SU-DHL-6 (cell line): ENCODE data around the gene ADSL.

Experiments
- H2AFZ ChIP-seq: fragments of 200-600 bp; sonication (generic); 2 replicates; pipeline ENCODE4 v1.6.1; 2014; ENCODE audit warnings: low read depth, mild to moderate bottlenecking, moderate library complexity, mixed read lengths, antibody characterized with exemption, low read length; ENCODE audit not compliant: severe bottlenecking
- H3F3A ChIP-seq: fragments of 200-600 bp; shearing (Covaris generic); 2 replicates; pipeline ENCODE4 v1.6.0; 2016; ENCODE audit warnings: antibody characterized with exemption, mild to moderate bottlenecking; ENCODE audit not compliant: insufficient read depth
- H3K27ac ChIP-seq: fragments of 200-600 bp; sonication (generic); 2 replicates; pipeline ENCODE4 v1.5.1; 2016; ENCODE audit warnings: low read depth, mild to moderate bottlenecking, low read length, moderate library complexity, mixed read lengths
- H3K27me3 ChIP-seq: fragments of 200-600 bp; sonication (generic), shearing (Covaris generic); 2 replicates; pipeline ENCODE4 v1.6.0; 2014; ENCODE audit warnings: mild to moderate bottlenecking, low read length
- H3K36me3 ChIP-seq: fragments of 200-600 bp; sonication (generic); 2 replicates; pipeline ENCODE4 v1.6.1; 2014; ENCODE audit warnings: mild to moderate bottlenecking, low read length, mixed read lengths
- H3K4me2 ChIP-seq: fragments of 300-600, 200-600 bp; shearing (Covaris generic), sonication (generic); 2 replicates; pipeline ENCODE4 v1.6.0; 2014; ENCODE audit warnings: low read length, low read depth, mild to moderate bottlenecking; ENCODE audit not compliant: poor library complexity, severe bottlenecking
- H3K4me3 ChIP-seq: fragments of 200-600 bp; sonication (generic); 2 replicates; pipeline ENCODE4 v1.5.1; 2014; ENCODE audit warnings: antibody characterized with exemption, low read length, mild to moderate bottlenecking, mixed read lengths; ENCODE audit not compliant: insufficient read depth, poor library complexity, severe bottlenecking
- H3K79me2 ChIP-seq: fragments of 200-600 bp; sonication (generic); 2 replicates; pipeline ENCODE4 v1.6.1; 2014; ENCODE audit warnings: mild to moderate bottlenecking, low read length, moderate library complexity; ENCODE audit not compliant: insufficient read depth
- H3K9ac ChIP-seq: fragments of 200-600 bp; sonication (generic); 2 replicates; pipeline ENCODE4 v1.7.0; 2014; ENCODE audit warnings: mild to moderate bottlenecking, low read length
- H3K9me2 ChIP-seq: fragments of 200-600 bp; sonication (generic); replicated peaks from 2 replicates; pipeline ENCODE4 v1.6.1; 2014; ENCODE audit warnings: low read length; ENCODE audit not compliant: insufficient read depth
- H3K9me3 ChIP-seq: fragments of 200-600 bp; sonication (generic); 2 replicates; pipeline ENCODE4 v1.6.1; 2014; ENCODE audit warnings: low read length, mixed read lengths; ENCODE audit not compliant: insufficient read depth
- H4K20me1 ChIP-seq: fragments of 200-600 bp; sonication (generic); 2 replicates; pipeline ENCODE4 v1.6.1; 2014; ENCODE audit warnings: low read depth, mild to moderate bottlenecking, antibody characterized with exemption, low read length, moderate library complexity, mixed read lengths
- EZH2phosphoT487 ChIP-seq: fragments of 200-600 bp; sonication (generic), shearing (Covaris generic); conservative IDR thresholded peaks from 2 replicates; pipeline ENCODE4 v1.6.1; 2018; ENCODE audit warnings: mild to moderate bottlenecking, antibody characterized with exemption, low read length, moderate library complexity, mixed read lengths
- TF ChIP-seq, protein P1 (sequence below): fragments of 200-600 bp; sonication (generic); IDR thresholded peaks from one replicate; pipeline ENCODE4 v1.5.1; 2017; ENCODE audit warnings: antibody characterized with exemption, mild to moderate bottlenecking, low read length, moderate library complexity; ENCODE audit not compliant: insufficient read depth, poor library complexity, severe bottlenecking

Gene ADSL

DNA sequence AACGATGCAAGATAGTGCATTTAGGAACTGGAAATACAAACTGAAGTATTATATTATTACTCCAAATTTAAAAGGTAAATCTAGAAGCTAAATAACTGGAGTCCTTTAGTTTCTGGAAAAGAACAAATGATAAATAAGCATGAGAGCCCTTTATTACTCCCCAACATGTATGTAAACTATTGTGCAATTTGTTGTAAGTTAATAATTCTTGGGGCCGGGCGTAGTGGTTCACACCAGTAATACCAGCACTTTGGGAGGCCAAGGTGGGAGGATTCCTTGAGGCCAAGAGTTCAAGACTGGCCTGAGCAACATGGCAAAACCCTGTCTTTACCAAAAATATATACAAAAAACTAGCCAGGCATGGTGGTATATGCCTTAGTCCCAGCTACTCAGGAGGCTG is 35.2 kb downstream of the ADSL start:
- no peak overlapping the region for H3K27ac ChIP-seq
- no peaks in the 10 kb centered on the region for H3K36me3 ChIP-seq
- H3K9me3 ChIP-seq = no peaks in the 10 kb centered on the region
- H3K9ac ChIP-seq = no peak overlapping the region
- no peak overlapping the region for H3K4me3 ChIP-seq
- no peaks in the 10 kb centered on the region for H3K27me3 ChIP-seq
- no peaks in the 10 kb centered on the region for H4K20me1 ChIP-seq
- peaks cover 94% of the 10 kb centered on the region for H3K79me2 ChIP-seq
- no peak overlapping the region for H3K4me2 ChIP-seq
- H3K9me2 ChIP-seq = no peaks in the 10 kb centered on the region
- no peak overlapping the region for H2AFZ ChIP-seq
- no peak for TF ChIP-seq EZH2phosphoT487
- TF ChIP-seq, protein P1, sequence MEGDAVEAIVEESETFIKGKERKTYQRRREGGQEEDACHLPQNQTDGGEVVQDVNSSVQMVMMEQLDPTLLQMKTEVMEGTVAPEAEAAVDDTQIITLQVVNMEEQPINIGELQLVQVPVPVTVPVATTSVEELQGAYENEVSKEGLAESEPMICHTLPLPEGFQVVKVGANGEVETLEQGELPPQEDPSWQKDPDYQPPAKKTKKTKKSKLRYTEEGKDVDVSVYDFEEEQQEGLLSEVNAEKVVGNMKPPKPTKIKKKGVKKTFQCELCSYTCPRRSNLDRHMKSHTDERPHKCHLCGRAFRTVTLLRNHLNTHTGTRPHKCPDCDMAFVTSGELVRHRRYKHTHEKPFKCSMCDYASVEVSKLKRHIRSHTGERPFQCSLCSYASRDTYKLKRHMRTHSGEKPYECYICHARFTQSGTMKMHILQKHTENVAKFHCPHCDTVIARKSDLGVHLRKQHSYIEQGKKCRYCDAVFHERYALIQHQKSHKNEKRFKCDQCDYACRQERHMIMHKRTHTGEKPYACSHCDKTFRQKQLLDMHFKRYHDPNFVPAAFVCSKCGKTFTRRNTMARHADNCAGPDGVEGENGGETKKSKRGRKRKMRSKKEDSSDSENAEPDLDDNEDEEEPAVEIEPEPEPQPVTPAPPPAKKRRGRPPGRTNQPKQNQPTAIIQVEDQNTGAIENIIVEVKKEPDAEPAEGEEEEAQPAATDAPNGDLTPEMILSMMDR = no peak
- H3F3A ChIP-seq = peaks cover 11% of the 10 kb centered on the region

DNA sequence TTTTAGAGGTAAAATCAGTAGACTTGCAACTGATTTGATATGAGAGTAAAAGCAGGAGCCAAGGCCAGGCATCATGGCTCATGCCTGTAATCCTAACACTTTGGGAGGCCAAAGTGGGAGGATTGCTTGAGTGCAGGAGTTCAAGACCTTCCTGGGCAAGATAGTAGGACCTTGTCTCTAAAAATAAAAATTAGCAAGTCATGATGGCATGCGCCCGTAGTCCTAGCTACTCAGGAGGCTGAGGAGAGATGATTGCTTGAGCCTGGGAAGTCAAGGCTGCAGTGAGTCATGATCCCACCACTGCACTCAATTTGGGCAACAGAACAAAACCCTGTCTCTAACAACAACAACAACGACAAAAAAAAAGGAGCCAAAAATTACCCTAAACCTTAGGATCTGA is 37.6 kb downstream of the ADSL start:
- H3K9me2 ChIP-seq = no peaks in the 10 kb centered on the region
- no peaks in the 10 kb centered on the region for H4K20me1 ChIP-seq
- peaks cover 15% of the 10 kb centered on the region; the same call in 1 of the 2 replicates for H3F3A ChIP-seq
- no peaks in the 10 kb centered on the region for H3K36me3 ChIP-seq
- H3K4me2 ChIP-seq = no peak overlapping the region
- no peaks in the 10 kb centered on the region for H3K9me3 ChIP-seq
- TF ChIP-seq, protein P1 = no peak
- TF ChIP-seq EZH2phosphoT487 = no peak
- no peak overlapping the region for H3K9ac ChIP-seq
- H3K4me3 ChIP-seq = no peak overlapping the region
- peaks cover 90% of the 10 kb centered on the region for H3K79me2 ChIP-seq
- no peaks in the 10 kb centered on the region for H3K27me3 ChIP-seq
- no peak overlapping the region for H2AFZ ChIP-seq
- peak overlapping the region; percentile 34; the same call in 1 of the 2 replicates for H3K27ac ChIP-seq

DNA sequence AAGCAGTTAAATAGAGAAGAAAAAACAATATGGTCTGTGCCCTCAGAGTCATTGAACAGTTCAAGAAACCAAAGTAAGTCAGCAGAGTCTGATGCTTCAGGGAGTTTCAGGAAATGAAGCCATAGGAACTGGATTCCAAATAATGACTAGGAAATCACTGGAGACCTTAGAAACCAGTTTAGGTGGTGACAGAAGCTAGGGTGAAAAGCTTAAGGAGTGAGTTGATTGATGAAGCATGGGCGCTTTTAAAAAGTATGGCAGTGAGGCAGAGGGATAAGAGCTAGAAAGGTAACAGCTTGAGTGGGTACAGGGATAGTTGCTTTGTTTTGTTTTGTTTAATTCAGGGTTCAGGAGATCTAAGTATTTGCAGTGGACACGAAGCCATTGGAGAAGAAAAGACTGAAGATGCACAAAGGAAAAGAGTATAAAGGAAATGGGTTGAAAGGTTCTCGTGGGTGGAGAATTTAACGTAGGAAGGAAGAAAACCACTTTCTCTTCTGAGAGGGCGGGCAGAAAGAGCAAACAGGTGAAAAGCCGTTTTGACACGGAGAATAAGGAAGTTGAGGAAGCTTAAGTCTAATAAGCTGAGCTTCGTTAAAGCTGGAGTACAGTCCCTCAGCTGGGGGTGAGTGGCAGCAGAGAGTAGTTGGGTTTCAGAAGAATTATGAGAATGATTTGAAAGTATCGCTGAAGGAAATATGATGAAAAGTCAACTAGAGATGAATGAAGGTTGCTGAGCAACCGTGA is 38.9 kb downstream of the ADSL start:
- H2AFZ ChIP-seq = peak overlapping the region; percentile 19
- no peaks in the 10 kb centered on the region for H3K36me3 ChIP-seq
- H3K9ac ChIP-seq = peak overlapping the region; percentile 51
- peaks cover 15% of the 10 kb centered on the region; the same call in 1 of the 2 replicates for H3F3A ChIP-seq
- peak overlapping the region; percentile 83 for H3K27ac ChIP-seq
- no peak for TF ChIP-seq EZH2phosphoT487
- TF ChIP-seq, protein P1 = no peak
- no peaks in the 10 kb centered on the region for H3K27me3 ChIP-seq
- peaks cover 78% of the 10 kb centered on the region for H3K79me2 ChIP-seq
- H4K20me1 ChIP-seq = no peaks in the 10 kb centered on the region
- peak overlapping the region; percentile 39 for H3K4me3 ChIP-seq
- H3K9me2 ChIP-seq = no peaks in the 10 kb centered on the region
- H3K4me2 ChIP-seq = peak overlapping the region; percentile 88
- H3K9me3 ChIP-seq = no peaks in the 10 kb centered on the region
